HL-60/S4 treated with retinoic acid at 250 ng/mL for 4 days and 3 days (cell line): Measurements from ENCODE around the gene RGS9.
"Not testable (repeated sequence)": the region's sequence is repeated elsewhere in the genome, so short reads cannot be mapped to it uniquely, and the experiment has no call there.

ENCODE experiments used
- in situ Hi-C: fragments of 300-500 bp; cut with MboI; formaldehyde crosslinking; loops from 2 replicates; pipeline ENCODE4 v1.7.0; 2022; ENCODE audit warnings: low sequenced_read_pairs

The RGS9 gene

GRCh38 chr17:65155622-65156021, 18.5 kb downstream of the RGS9 start:
- in situ Hi-C loops, result no loop called here

- in situ Hi-C loops, result no loop called here
These were observed 19.1 kb downstream of the RGS9 start for GRCh38 chr17:65156185-65156834.

GRCh38 chr17:65156835-65157565, 19.8 kb downstream of the RGS9 start:
- in situ Hi-C loops, result no loop called here

GRCh38 chr17:65158041-65158440, 20.9 kb downstream of the RGS9 start:
- in situ Hi-C loops, result no loop called here

GRCh38 chr17:65158622-65159021, 21.5 kb downstream of the RGS9 start:
- in situ Hi-C loops, result no loop called here

GRCh38 chr17:65160516-65160915, 23.3 kb downstream of the RGS9 start:
- in situ Hi-C loops, result no loop called here

- in situ Hi-C loops, result no loop called here
These were observed 26.9 kb downstream of the RGS9 start for GRCh38 chr17:65163990-65164495.

GRCh38 chr17:65166787-65167186, 29.6 kb downstream of the RGS9 start:
- in situ Hi-C loops, result no loop called here

- in situ Hi-C loops, result no loop called here
These were observed 30.4 kb downstream of the RGS9 start for GRCh38 chr17:65167566-65167965.

GRCh38 chr17:65169691-65170090, 32.5 kb downstream of the RGS9 start:
- in situ Hi-C loops, result no loop called here

- in situ Hi-C loops, result no loop called here
These were observed 33.7 kb downstream of the RGS9 start for GRCh38 chr17:65170839-65171238.

GRCh38 chr17:65171752-65172151, 34.6 kb downstream of the RGS9 start:
- in situ Hi-C loops, result no loop called here

- in situ Hi-C loops, result no loop called here
These were observed 35.4 kb downstream of the RGS9 start for GRCh38 chr17:65172496-65173136.

GRCh38 chr17:65173284-65173793, 36.2 kb downstream of the RGS9 start:
- in situ Hi-C loops, result no loop called here

- in situ Hi-C loops, result no loop called here
These were observed 37.0 kb downstream of the RGS9 start for GRCh38 chr17:65173976-65174683.

- in situ Hi-C loops, result no loop called here
These were observed 37.8 kb downstream of the RGS9 start for GRCh38 chr17:65174974-65175373.

GRCh38 chr17:65175952-65176351, 38.8 kb downstream of the RGS9 start:
- in situ Hi-C loops, result no loop called here

GRCh38 chr17:65176646-65177409, 39.7 kb downstream of the RGS9 start:
- in situ Hi-C loops, result no loop called here

GRCh38 chr17:65177901-65178300, 40.7 kb downstream of the RGS9 start:
- in situ Hi-C loops, result no loop called here

- in situ Hi-C loops, result not testable (repeated sequence)
These were observed 43.1 kb downstream of the RGS9 start for GRCh38 chr17:65180276-65180675.
